ENCODE measurements around the gene GEMIN7. TPM values are rescaled to one million over a fixed set of nuclear protein-coding genes. Genes with fewer than 3 reads are reported as not detected.

Gene GEMIN7
- total and polyA plus RNA-seq, 2 donors from 2014 or later: 17.2 to 32.2 TPM

DNA sequence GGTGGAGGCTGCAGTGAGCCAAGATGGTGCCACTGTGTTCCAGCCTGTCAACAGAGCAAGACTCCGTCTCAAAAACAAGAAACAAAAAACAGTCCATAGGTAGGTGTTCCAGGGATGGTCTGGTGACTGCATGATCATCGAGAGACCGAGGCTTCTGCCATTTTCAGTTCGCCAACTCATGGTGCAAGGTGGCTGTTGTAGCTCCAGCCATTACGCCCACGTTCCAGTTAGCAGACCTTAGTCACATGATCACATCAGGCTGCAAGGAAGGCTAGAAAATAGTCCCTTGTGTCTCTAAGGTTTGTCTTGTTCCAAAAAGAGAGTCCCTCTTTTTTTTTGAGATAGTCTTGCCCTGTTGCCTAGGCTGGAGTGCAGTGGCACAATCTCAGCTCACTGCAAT is 43.3 kb upstream of the GEMIN7 start:
- H3K9ac ChIP-seq (ENCODE audit: low read length in 3 of 3): no peak overlapping the region
- H3K27me3 ChIP-seq (ENCODE audit: control insufficient read depth, insufficient read depth, low read length): no peaks in the 10 kb centered on the region
- H3K9me3 ChIP-seq (ENCODE audit: control insufficient read depth in 2 of 3, insufficient read depth in 1 of 3, low read length in 3 of 3): no peaks in the 10 kb centered on the region
- no peak overlapping the region for H3K4me3 ChIP-seq (ENCODE audit: low read length in 3 of 3)
- peaks cover 7 to 9% (median 8%) of the 10 kb centered on the region in 3 donors for H3K4me1 ChIP-seq (ENCODE audit: control insufficient read depth in 2 of 3, insufficient read depth in 2 of 3, low read depth in 1 of 3, low read length in 3 of 3)
- TF ChIP-seq, protein P1, sequence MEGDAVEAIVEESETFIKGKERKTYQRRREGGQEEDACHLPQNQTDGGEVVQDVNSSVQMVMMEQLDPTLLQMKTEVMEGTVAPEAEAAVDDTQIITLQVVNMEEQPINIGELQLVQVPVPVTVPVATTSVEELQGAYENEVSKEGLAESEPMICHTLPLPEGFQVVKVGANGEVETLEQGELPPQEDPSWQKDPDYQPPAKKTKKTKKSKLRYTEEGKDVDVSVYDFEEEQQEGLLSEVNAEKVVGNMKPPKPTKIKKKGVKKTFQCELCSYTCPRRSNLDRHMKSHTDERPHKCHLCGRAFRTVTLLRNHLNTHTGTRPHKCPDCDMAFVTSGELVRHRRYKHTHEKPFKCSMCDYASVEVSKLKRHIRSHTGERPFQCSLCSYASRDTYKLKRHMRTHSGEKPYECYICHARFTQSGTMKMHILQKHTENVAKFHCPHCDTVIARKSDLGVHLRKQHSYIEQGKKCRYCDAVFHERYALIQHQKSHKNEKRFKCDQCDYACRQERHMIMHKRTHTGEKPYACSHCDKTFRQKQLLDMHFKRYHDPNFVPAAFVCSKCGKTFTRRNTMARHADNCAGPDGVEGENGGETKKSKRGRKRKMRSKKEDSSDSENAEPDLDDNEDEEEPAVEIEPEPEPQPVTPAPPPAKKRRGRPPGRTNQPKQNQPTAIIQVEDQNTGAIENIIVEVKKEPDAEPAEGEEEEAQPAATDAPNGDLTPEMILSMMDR (IDR thresholded peaks at IDR 0.05; ENCODE audit: borderline replicate concordance, extremely low read depth, insufficient read depth): no peak
- intact Hi-C loops (cut with DNase I): loop anchor here (10.0 kb wide), 1 partner anchor 149 kb away; no protein-coding TSS in a partner anchor
- no peak for DNase-seq
- FAIRE-seq: no peak
- H3K36me3 ChIP-seq (ENCODE audit: control insufficient read depth in 2 of 3, insufficient read depth in 3 of 3, low read length in 3 of 3): peaks cover 7 to 16% (median 9%) of the 10 kb centered on the region in 3 donors
- H3K27ac ChIP-seq (ENCODE audit: low read depth in 2 of 2, low read length in 2 of 2): no peak overlapping the region

DNA sequence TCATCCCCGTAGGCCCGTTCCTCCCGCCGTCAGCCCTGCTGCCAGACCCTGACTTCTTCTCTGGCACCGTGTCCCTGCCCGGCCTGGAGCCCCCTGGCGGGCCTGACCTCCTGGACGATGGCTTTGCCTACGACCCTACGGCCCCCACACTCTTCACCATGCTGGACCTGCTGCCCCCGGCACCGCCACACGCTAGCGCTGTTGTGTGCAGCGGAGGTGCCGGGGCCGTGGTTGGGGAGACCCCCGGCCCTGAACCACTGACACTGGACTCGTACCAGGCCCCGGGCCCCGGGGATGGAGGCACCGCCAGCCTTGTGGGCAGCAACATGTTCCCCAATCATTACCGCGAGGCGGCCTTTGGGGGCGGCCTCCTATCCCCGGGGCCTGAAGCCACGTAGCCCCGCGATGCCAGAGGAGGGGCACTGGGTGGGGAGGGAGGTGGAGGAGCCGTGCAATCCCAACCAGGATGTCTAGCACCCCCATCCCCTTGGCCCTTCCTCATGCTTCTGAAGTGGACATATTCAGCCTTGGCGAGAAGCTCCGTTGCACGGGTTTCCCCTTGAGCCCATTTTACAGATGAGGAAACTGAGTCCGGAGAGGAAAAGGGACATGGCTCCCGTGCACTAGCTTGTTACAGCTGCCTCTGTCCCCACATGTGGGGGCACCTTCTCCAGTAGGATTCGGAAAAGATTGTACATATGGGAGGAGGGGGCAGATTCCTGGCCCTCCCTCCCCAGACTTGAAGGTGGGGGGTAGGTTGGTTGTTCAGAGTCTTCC is 41.5 kb upstream of the GEMIN7 start:
- H3K9ac ChIP-seq (ENCODE audit: low read length in 3 of 3): no peak overlapping the region
- FAIRE-seq: no peak
- peaks cover 7 to 15% (median 8%) of the 10 kb centered on the region in 3 donors for H3K4me1 ChIP-seq (ENCODE audit: control insufficient read depth in 2 of 3, insufficient read depth in 2 of 3, low read depth in 1 of 3, low read length in 3 of 3)
- peaks cover 7 to 21% (median 14%) of the 10 kb centered on the region in 3 donors for H3K36me3 ChIP-seq (ENCODE audit: control insufficient read depth in 2 of 3, insufficient read depth in 3 of 3, low read length in 3 of 3)
- peak in 1 of 5 donors; percentile 78 for DNase-seq
- H3K27me3 ChIP-seq (ENCODE audit: control insufficient read depth, insufficient read depth, low read length): no peaks in the 10 kb centered on the region
- TF ChIP-seq, protein P1 (IDR thresholded peaks at IDR 0.05; ENCODE audit: borderline replicate concordance, extremely low read depth, insufficient read depth): no peak
- intact Hi-C loops (cut with DNase I): loop anchor here (10.0 kb wide), 1 partner anchor 147 kb away; no protein-coding TSS in a partner anchor
- no peak overlapping the region for H3K27ac ChIP-seq (ENCODE audit: low read depth in 2 of 2, low read length in 2 of 2)
- H3K9me3 ChIP-seq (ENCODE audit: control insufficient read depth in 2 of 3, insufficient read depth in 1 of 3, low read length in 3 of 3): no peaks in the 10 kb centered on the region
- H3K4me3 ChIP-seq (ENCODE audit: low read length in 3 of 3): no peak overlapping the region

DNA sequence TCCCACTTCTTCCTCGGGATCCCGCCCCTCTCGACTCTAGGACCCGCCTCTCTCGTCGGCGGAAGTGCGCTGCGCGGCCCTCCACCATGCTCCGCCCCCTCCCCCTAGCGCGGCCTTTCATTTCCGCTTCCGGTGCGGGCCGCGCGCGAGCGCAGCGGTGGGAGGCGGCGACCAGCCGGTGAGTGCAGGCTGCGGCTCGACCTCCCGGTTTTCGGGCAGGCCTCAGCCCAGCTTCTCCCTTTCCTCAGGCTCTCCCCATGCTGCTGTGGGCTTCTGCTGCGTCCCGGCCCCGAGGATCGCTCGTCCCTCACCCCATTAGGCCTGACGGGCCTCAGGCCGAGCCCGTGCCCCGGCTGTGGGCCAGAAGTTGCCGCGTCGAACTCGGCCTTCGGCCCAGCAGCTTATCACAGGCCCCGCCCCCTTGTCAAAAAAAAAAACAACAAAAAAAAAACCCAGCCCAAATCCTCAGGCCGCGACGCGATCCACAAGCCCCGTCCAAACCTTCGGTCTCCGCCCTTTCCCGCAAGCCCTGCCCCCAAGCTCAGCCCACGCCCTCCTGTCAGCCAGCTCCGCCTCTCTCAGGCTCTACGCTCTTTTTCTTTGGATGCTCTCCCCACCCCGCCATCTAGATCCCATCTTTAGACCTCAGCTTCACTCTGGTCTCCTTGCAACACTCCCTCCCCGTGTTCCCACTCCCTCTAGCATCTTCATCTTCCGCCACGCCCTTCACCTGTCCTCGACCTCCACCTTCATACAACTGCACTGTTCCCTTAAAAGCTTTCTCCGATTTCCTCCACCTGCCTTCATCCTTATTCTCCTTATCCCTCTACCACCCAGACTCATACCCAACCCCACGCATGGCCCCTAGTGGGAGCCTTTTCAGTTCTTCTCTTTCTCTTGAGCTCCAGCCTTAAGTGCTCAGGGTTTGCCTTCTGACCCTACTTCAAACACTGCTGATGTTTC is 39.8 kb upstream of the GEMIN7 start, which contains the start of gene CLASRP:
CLASRP (plus strand) TSS at position 115 of the 963 bp plus-strand sequence. CDS start 1,168 bp downstream, outside the sequence.
- intact Hi-C loops (cut with DNase I): loop anchor here (10.0 kb wide), 1 partner anchor 146 kb away; no protein-coding TSS in a partner anchor
- FAIRE-seq: peak; percentile 73

More for the DNA sequence above, 39.8 kb upstream of the GEMIN7 start, which contains the start of gene CLASRP:
- peak within 1 kb of the TSS; percentile 77 to 94 (median 81) for H3K9ac ChIP-seq (ENCODE audit: low read length in 3 of 3)
- H3K9me3 ChIP-seq (ENCODE audit: control insufficient read depth in 2 of 3, insufficient read depth in 1 of 3, low read length in 3 of 3): no peaks in the 10 kb centered on the region
- peaks cover 9 to 18% (median 16%) of the 10 kb centered on the region in 3 donors for H3K36me3 ChIP-seq (ENCODE audit: control insufficient read depth in 2 of 3, insufficient read depth in 3 of 3, low read length in 3 of 3)
- H3K27ac ChIP-seq (ENCODE audit: low read depth in 2 of 2, low read length in 2 of 2): peak within 1 kb of the TSS; percentile 91 to 95
- peaks cover 7 to 16% (median 8%) of the 10 kb centered on the region in 3 donors for H3K4me1 ChIP-seq (ENCODE audit: control insufficient read depth in 2 of 3, insufficient read depth in 2 of 3, low read depth in 1 of 3, low read length in 3 of 3)
- peak; percentile 90 to 97 (median 96) for DNase-seq
- H3K4me3 ChIP-seq (ENCODE audit: low read length in 3 of 3): peak within 1 kb of the TSS; percentile 73 to 93 (median 89)
- H3K27me3 ChIP-seq (ENCODE audit: control insufficient read depth, insufficient read depth, low read length): no peaks in the 10 kb centered on the region
- TF ChIP-seq, protein P1 (IDR thresholded peaks at IDR 0.05; ENCODE audit: borderline replicate concordance, extremely low read depth, insufficient read depth): no peak
